ENCODE measurements around the gene WNT7A. TPM values are rescaled to one million over a fixed set of nuclear protein-coding genes. Genes with fewer than 3 reads are reported as not detected.

The WNT7A gene
- total RNA-seq, 1 experiment from 2014 or later, result 0.34 TPM

- POLR2A ChIA-PET, result no interaction called here
- Histone ChIP-seq H3K79me2 (ENCODE audit: insufficient read depth, low read length) (no peaks in the 10 kb centered on the region), H4K20me1 (ENCODE audit: insufficient read depth) (no peaks in the 10 kb centered on the region), H3K27ac (ENCODE audit: low read depth, low read length) (peak overlapping the region; percentile 64), H3K9ac (ENCODE audit: low read length) (peak overlapping the region; percentile 48), H3K9me2 (ENCODE audit: insufficient read depth) (no peaks in the 10 kb centered on the region), H3K9me3 (ENCODE audit: control insufficient read depth in 1 of 2, insufficient read depth in 1 of 2, low read depth in 1 of 2, low read length in 2 of 2) (no peaks in the 10 kb centered on the region), H3K36me3 (ENCODE audit: control insufficient read depth in 1 of 2, insufficient read depth in 2 of 2, low read length in 2 of 2) (no peaks in the 10 kb centered on the region), H3K4me1 (ENCODE audit: control insufficient read depth in 1 of 2, insufficient read depth in 2 of 2, low read length in 2 of 2) (peaks cover 39 to 80% of the 10 kb centered on the region in 2 experiments), H3K4me2 (ENCODE audit: low read length) (peak overlapping the region; percentile 59), H2AFZ (ENCODE audit: low read depth, low read length, poor library complexity, severe bottlenecking) (no peak overlapping the region), H3K4me3 (replicated peaks in 1 of 2; ENCODE audit: low read depth in 1 of 2, low read length in 2 of 2) (no peak overlapping the region), H3K27me3 (ENCODE audit: insufficient read depth, low read length) (no peaks in the 10 kb centered on the region)
- CTCF ChIA-PET, result interaction anchor here (0.6 kb wide), 1 partner anchor 180 kb away, joined by 4 read pairs; no protein-coding TSS in a partner anchor
- ATAC-seq, result peak; percentile 7
- DNase-seq (ENCODE audit: low read depth, low spot score), result no peak
- RAD21 ChIA-PET (ENCODE audit: low non-redundant PET in 1 of 2, low total read pairs in 2 of 2, uncharacterized antibody in 2 of 2, unreplicated experiment in 2 of 2), result no interaction called here
- BruUV-seq (replicated peaks), result TSS peak; percentile 70
- intact Hi-C loops (cut with micrococcal nuclease), result no loop called here
- TF ChIP-seq POLR2AphosphoS5 (IDR thresholded peaks at IDR 0.05; ENCODE audit: low read depth, low read length) (no peak), RAD21 (IDR thresholded peaks at IDR 0.05; ENCODE audit: low read depth) (no peak), SP1 (IDR thresholded peaks at IDR 0.05; ENCODE audit: low read depth) (no peak), MAX (IDR thresholded peaks at IDR 0.05) (no peak), TCF7L2 (IDR thresholded peaks at IDR 0.05; ENCODE audit: borderline replicate concordance, extremely low read depth, insufficient read depth, insufficient read length) (no peak), ELF1 (IDR thresholded peaks at IDR 0.05; ENCODE audit: borderline replicate concordance, low read depth) (no peak), CEBPB (IDR thresholded peaks at IDR 0.05; ENCODE audit: low read depth) (no peak), SIN3A (IDR thresholded peaks at IDR 0.05; ENCODE audit: low read depth) (no peak), FOSL1 (IDR thresholded peaks at IDR 0.05; ENCODE audit: low read depth) (no peak), EZH2 (IDR thresholded peaks at IDR 0.05) (no peak), EZH2phosphoT487 (IDR thresholded peaks at IDR 0.05; ENCODE audit: borderline replicate concordance) (no peak), JUND (IDR thresholded peaks at IDR 0.05) (no peak)
Observed at GRCh38 chr3:13853256-13853977, 26.5 kb downstream of the WNT7A start.
